HG03025 (cell line): ENCODE data around the gene SYNDIG1.
"Not testable (repeated sequence)": the region's sequence is repeated elsewhere in the genome, so short reads cannot be mapped to it uniquely, and the experiment has no call there.

Experiments used
- ATAC-seq: cut with Tn5 transposase; IDR thresholded peaks from one replicate; pipeline ENCODE4 v1.9.1; 2021; ENCODE audit warnings: mild to moderate bottlenecking, moderate library complexity; ENCODE audit not compliant: unreplicated experiment, low FRiP score

Gene SYNDIG1

DNA sequence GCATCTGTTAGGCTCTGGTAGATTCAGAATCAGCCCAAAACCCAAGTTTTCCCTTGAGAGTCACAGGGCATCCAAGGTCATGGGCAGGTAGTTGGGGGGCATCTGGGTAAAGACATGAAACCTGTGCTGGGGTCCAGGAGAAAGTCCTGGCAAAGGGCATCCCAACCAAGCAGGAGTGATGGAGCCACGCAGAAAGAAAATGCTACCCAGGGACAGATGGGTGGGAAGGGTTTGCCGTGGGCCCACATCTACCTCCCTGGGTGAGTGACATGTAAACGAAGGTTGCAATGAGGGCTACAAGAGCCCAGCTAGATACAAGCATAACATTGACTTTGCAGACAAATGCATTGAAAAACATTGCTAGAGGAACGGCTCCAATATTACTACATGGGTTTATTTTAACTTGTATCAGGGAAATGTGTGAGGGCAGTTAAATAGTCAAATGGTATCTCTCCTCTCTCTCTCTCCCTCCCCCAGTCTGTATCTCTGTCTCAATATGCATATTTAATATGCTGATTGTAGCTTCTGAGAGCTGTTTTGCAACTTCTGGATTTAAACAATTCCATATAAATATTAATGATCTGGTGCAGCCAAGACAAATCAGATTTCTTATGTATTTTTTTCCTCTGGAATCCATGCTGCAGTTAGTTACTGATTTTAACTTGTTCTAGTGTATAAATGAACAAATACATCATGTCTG is 135.7 kb downstream of the SYNDIG1 start:
- no peak for ATAC-seq

DNA sequence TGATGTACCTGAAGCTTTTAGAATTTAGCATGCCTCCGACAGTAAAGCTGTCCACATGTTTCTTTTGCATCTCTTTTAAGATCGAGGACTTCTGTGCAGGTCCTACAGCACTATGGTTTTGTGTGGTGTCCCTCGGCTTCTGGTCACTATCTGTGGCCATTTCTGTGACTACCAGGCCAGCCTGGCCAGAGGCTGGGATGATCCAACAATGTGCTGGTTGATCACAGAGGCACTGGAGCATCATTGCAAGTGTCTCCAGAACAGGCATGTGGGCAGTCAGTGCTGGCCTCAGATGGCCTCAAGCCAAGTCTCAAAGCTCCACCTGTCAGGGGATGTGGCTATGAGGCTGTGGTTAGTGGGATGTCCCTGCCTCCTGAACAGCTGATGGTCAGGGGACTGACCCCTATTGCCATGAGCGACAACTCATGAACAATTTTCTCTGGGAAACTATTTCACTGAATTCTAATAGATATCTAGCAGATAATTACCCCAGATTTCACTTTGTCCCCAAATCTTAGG is 136.6 kb downstream of the SYNDIG1 start:
- ATAC-seq, result no peak

- no peak for ATAC-seq
Measured at GRCh38 chr20:24607402-24607801, 138.0 kb downstream of the SYNDIG1 start.

- ATAC-seq, result no peak
Measured at GRCh38 chr20:24608926-24609667, 139.7 kb downstream of the SYNDIG1 start.

DNA sequence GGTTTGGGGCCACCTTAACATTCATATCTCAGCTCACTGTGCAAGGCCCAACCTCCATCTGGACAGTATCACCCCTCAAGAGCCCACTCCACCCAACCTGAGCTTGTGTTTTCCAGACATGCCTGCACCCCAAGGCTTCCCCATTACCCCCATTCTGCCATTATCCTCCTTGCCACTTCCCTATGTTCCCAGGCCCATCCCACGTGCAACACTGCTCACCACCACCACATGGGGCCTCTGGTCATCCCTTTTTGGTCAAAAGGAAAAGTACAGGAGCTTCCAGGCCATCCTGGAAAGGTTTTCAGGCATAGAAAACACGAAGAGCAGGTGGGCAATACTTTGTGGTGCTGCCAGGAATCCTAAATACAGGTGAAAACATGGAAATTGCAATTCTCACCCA is 140.3 kb downstream of the SYNDIG1 start:
- ATAC-seq, result no peak

DNA sequence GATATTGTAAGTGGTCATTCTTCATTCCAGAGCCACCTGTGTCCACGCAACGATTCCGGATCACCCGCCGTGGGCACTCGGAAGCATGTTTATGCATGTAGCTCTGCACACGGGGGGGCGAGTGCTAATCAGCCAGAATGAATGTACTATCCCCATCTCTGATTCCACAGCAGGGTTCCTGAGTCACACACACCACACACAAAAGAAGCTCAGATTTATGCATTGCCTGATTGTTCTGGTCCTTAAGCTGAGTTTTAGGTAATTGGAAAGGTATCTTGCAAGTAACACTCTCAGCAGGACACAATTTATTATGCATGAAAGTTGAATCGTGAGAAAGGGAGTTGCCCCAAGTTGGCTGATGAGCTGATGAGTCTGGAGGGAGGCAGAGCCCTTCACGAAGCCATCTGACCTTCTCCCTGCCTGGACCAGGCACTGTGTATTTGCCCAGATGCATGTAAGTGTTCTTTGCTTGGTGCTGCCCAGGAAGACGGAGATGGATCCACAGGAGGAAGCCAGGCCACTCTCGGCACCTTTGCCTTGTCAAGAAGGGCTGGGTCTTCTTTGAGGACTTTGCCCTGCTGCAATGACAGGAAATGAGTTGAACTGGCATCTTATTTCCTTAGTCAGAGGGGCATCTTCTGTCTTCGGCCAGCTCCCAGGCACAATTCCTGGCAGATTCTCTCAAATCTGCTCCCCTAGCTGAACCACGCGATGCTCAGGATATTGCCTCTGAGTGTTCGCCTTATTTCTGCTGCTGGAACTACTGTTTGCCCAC is 141.1 kb downstream of the SYNDIG1 start:
- no peak for ATAC-seq

GRCh38 chr20:24611360-24612140 is 142.1 kb downstream of the SYNDIG1 start:
- no peak for ATAC-seq

GRCh38 chr20:24612799-24613775 is 143.7 kb downstream of the SYNDIG1 start:
- ATAC-seq, result no peak

DNA sequence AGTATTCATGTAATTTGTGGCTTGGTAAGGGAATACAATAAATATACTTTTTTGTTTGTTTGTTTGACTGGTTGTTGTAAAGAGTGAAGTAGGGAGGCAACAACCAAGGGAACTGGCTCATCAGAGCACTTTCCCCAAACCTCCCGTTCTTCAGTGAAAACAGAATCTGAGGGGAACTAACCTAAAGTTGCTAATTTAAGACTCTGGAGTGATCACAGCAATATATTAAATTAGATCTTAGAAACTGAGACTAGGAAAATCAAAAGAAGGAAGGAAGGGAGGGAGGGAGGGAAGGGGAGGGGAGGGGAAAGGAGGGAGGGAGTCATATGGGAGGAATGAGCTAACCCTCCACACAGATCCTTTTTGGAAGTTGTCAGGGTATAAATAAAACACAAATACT is 144.9 kb downstream of the SYNDIG1 start:
- no peak for ATAC-seq

DNA sequence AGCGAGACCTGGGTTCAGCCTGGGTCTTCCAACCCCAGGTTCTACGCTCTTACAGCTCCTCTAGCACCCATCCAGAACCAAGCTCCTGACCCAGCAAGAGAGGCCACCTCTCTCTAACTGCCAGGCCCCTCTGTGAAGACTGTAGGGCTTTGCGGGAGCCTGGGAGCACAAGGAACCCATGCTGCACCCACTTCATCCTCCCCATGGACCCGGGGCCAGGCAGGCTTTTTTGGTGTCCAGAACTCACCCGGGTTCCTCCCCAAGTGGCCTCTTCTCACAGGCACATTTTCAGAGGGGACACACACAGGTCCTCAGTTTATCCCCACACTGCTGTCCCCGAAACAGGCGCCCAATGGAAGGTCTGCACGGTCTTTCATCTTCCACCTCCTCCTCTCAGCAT is 145.9 kb downstream of the SYNDIG1 start:
- no peak for ATAC-seq

DNA sequence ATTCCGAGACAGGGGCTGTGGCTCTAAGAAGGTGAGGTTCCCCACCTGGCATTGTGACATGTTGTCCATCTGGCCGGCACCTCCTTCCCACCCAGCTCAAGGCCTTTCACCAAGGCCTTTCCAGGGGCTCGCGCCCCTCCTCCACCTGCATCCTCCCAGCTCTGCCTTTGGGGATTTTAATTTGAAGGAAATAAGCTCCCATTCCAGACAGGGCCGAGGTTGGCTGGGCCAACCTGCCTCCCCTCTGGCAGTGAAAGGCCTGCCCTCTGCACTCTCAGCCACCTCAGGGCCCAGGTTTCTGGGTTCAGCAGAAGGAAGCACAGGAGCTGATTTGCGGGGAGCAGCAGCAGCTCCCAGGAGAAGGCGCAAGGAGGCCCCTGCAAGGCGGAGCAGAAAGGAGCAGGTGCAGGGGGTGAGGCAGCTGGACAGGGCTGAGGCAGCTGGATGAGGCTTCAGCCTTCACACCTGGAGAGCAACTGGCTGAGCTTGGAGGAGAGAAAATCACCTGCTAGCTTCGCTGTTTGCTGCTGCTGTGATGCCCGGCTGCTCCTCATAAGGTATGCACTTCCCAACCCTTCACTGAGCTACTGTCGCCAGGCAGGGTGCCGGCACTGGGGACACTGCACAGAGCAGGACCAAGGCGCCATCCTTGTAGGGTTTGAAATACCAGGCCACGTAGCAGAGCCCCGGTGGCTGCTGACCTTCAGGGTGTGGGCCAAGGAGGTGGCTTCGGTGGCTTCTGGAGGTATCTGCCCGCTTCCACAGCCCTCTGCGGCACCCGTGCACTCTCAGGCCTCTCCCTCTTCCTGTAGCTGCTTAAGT is 147.0 kb downstream of the SYNDIG1 start:
- ATAC-seq, result no peak

DNA sequence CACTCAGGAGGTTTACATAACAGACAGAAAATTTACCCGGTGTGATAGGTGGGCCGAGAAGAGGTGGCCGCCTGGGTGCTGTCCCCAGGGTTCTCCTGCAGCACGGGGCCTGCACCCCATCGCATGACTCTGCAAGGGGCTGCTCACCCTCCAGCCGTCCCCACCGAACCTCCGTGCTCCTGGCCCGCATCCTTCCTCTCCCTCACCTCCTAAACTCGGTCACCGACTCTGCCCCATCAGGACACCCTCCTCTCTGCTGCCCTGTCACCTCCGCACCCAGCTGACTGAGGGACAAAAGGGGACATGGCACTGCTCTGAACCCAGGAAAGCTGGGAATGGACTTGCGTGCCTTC is 147.6 kb downstream of the SYNDIG1 start:
- ATAC-seq, result no peak

DNA sequence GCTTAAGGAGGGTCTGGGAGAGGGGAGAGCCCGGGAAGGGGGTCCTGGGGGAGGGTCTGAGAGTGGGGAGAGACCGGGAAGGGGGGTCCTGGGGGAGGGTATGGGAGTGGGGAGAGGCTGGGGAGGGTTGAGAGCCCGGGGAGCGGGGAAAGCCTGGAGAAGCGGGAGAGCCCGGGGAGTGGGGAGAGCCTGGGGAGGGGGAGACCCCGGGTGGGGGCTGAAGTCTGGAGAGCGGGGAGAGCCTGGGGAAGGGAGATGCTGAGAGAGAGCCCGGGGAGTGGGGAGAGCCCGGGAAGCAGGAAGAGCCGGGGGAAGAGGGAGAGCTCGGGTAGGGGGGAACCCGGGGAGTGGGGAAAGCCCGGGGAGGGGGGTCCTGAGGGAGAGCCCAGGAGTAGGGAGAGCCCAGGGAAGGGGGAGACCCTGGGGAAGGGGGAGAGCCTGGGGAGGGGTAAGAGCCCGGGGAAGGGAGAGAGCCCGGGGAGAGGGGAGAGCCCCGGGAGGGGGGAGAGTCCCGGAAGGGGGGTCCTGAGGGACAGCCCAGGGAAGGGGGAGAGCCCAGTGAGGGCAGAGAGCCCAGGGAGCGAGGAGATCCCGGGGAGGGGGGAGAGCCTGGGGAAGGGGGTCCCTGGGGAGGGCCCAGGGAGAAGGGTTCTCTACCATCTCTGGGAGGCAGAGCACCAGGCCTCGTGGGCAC is 148.5 kb downstream of the SYNDIG1 start:
- ATAC-seq, result no peak

DNA sequence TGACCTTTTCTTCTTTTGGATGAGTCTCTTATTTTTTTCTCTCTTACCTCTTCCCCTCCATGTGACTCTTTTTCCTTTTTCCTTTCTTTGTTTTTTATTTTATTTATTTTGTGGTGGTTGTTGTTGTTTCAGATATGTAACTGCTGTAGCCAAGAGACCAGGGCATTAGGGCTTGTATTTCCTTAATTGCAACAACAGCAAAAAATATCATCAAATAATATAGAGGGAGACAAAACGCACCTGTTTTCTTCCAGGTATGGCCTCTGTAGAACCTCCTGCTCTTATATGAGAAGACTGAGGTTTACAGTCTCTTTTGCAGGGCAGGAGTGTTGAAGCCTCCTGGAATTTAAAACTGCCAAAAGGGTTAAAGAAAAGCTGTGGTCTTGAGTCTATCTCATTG is 149.3 kb downstream of the SYNDIG1 start:
- no peak for ATAC-seq

- ATAC-seq, result no peak
Measured at GRCh38 chr20:24619212-24619611, 149.8 kb downstream of the SYNDIG1 start.

DNA sequence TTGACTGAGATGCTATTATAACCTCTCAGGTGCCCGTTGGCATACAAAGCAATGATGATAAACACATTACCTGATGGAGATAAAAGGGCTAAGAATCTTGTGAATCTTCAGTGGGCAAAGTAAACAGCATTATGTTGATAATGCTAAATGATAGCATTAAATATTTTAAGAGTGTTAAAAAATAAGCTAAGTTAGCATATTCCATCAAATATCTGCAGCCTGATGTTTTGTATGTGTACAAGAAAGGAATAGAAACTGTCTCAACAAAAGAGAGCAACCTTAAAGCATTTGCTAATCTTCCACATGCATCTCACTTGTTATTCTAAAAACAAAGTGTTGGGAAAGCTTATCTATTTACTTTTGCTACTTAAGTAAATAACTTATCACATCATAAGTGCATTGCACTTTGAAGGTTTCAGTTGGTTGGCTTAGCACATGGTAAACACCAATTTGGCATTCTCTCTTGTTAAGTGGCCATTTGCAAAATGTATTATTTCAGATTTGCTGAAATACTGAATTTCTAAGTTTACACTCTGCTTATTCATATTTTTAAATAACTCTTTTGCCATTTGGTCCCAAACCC is 151.6 kb downstream of the SYNDIG1 start:
- ATAC-seq, result no peak

DNA sequence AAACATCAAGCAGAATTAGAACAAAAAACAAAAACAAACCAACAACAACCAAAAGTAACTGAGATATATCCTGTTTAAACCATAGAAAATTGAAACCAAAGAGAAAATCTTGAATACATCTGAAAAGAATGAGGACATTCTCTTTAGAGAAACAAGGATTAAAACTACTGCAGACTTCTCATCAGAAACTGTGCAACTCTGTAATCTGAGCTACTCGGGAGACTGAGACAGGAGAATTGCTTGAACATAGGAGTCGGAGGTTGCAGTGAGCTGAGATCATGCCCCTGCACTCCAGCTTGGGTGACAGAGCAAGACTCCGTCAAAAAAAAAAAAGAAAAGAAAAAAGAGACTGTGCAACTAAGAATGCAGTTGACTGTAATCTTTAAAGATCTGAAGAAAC is 153.4 kb downstream of the SYNDIG1 start:
- no peak for ATAC-seq

GRCh38 chr20:24626141-24626540 is 156.7 kb downstream of the SYNDIG1 start:
- ATAC-seq, result not testable (repeated sequence)
